ENCODE measurements around the gene TLR8. TPM values are rescaled to one million over a fixed set of nuclear protein-coding genes. Genes with fewer than 3 reads are reported as not detected.

Gene TLR8
- total and polyA plus RNA-seq, 10 of the 15 experiments (the other 5 are each of a cell fraction or from before 2014, with no cell fraction given) = 0.04 TPM; not detected in 9

GRCh38 chrX:12899506-12899905 is 6.9 kb upstream of the TLR8 start:
- RAD21 ChIA-PET (ENCODE audit: unreplicated experiment) = interaction anchor here (13.6 kb wide), 1 partner anchor 86 kb away, joined by 277 read pairs; no protein-coding TSS in a partner anchor
- no TSS peak for BruUV-seq (replicated peaks)
- TF ChIP-seq MAX (IDR thresholded peaks at IDR 0.05; ENCODE audit: low read depth, low read length) = no peak
- FAIRE-seq = no peak
- ATAC-seq = no peak
- 36% methylated on average over 7 of the region's 7 CpGs for WGBS (ENCODE audit: insufficient coverage, insufficient replicate concordance, low lambda C conversion rate, missing lambda C conversion rate)
- no peaks in the 10 kb centered on the region for H3K9me3 ChIP-seq (replicated peaks; ENCODE audit: control insufficient read depth, insufficient read depth, low read length)
- CTCF ChIA-PET = interaction anchor here (0.8 to 16.0 kb wide), 10 partner anchors 9 to 588 kb away, joined by 3 to 431 read pairs (median 12); partner anchors contain the start of gene PRPS2
- intact Hi-C loops (cut with micrococcal nuclease; ENCODE audit: unreplicated experiment) (no loop called here), in situ Hi-C loops (cut with MboI) (loop anchor here (25.0 kb wide), 1 partner anchor 1988 kb away; no protein-coding TSS in a partner anchor)
- no peak for DNase-seq (ENCODE audit: low read depth, low spot score)
- SMC1A ChIA-PET (ENCODE audit: uncharacterized antibody, unreplicated experiment) = interaction anchor here (0.7 to 15.5 kb wide), 7 partner anchors 9 to 589 kb away, joined by 3 to 349 read pairs (median 6); no protein-coding TSS in a partner anchor
- H3K27ac ChIP-seq (ENCODE audit: control insufficient read depth, insufficient read depth) = no peak overlapping the region
- H3K36me3 ChIP-seq (ENCODE audit: control insufficient read depth in 2 of 2, insufficient read depth in 2 of 2, low read length in 1 of 2) = no peaks in the 10 kb centered on the region
- H4K20me1 ChIP-seq (ENCODE audit: control insufficient read depth, insufficient read depth) = no peaks in the 10 kb centered on the region
- H3K79me2 ChIP-seq (ENCODE audit: control insufficient read depth, insufficient read depth, low read length) = no peaks in the 10 kb centered on the region
- POLR2A ChIA-PET = no interaction called here
- H2AFZ ChIP-seq (ENCODE audit: control insufficient read depth, low read depth, low read length) = no peak overlapping the region
- H3K27me3 ChIP-seq (replicated peaks in 1 of 2; ENCODE audit: control insufficient read depth in 2 of 2, insufficient read depth in 2 of 2, low read length in 1 of 2) = no peaks in the 10 kb centered on the region
- H3K4me1 ChIP-seq (ENCODE audit: control insufficient read depth, insufficient read depth, low read length) = no peaks in the 10 kb centered on the region
- no peak overlapping the region for H3K4me2 ChIP-seq (ENCODE audit: control insufficient read depth, insufficient read depth)
- no peak overlapping the region for H3K4me3 ChIP-seq
- H3K9ac ChIP-seq (ENCODE audit: control insufficient read depth, insufficient read depth, low read length) = no peak overlapping the region

- POLR2A ChIA-PET = interaction anchor here (0.6 to 0.7 kb wide), 2 partner anchors 78 to 1162 kb away, joined by 4 to 5 read pairs; no protein-coding TSS in a partner anchor
- 0% methylated on average over 10 of the region's 10 CpGs for WGBS (ENCODE audit: insufficient coverage, insufficient replicate concordance, low lambda C conversion rate, missing lambda C conversion rate)
- peak; percentile 93 for FAIRE-seq
Measured at GRCh38 chrX:12901486-12901885, 4.9 kb upstream of the TLR8 start.

More at GRCh38 chrX:12901486-12901885, 4.9 kb upstream of the TLR8 start:
- H3K4me2 ChIP-seq (ENCODE audit: control insufficient read depth, insufficient read depth) = no peak overlapping the region
- TF ChIP-seq SMC3 (IDR thresholded peaks at IDR 0.05; ENCODE audit: borderline replicate concordance, low read length) (peak; percentile 79), RAD21 (IDR thresholded peaks at IDR 0.05; ENCODE audit: insufficient read depth, low read depth, low read length) (peak; percentile 80), YBX1 (IDR thresholded peaks at IDR 0.05) (no peak), POLR2AphosphoS5 (IDR thresholded peaks at IDR 0.05; ENCODE audit: low read length) (no peak), CTCF (IDR thresholded peaks at IDR 0.05 in 2 of 3, conservative IDR thresholded peaks at IDR 0.05 in 1 of 3; ENCODE audit: control insufficient read depth in 2 of 3, extremely low read depth in 1 of 3, insufficient read depth in 1 of 3, low read depth in 3 of 3, low read length in 3 of 3) (peak; percentile 68 to 84 (median 75)), FOXM1 (IDR thresholded peaks at IDR 0.05; ENCODE audit: low read depth, low read length) (0 out of 2 replicates have a peak, but pooled peaks have one; percentile 34), BRCA1 (IDR thresholded peaks at IDR 0.05; ENCODE audit: low read depth, low read length) (no peak), RAD51 (IDR thresholded peaks at IDR 0.05) (peak; percentile 44; the same call in 1 of the 2 replicates), BHLHE40 (IDR thresholded peaks at IDR 0.05; ENCODE audit: borderline replicate concordance in 1 of 2, low read depth in 2 of 2, low read length in 1 of 2) (peak in 1 of 2 experiments; percentile 20; a peak in 1 of 4 replicates)
- CTCF ChIA-PET = interaction anchor here (0.6 to 16.0 kb wide), 29 partner anchors 8 to 1145 kb away, joined by 3 to 431 read pairs (median 6); partner anchors contain the start of gene PRPS2
- ATAC-seq = peak; percentile 93
- in situ Hi-C loops (cut with MboI) = loop anchor here (5.0 to 25.0 kb wide), 2 partner anchors 199 to 814 kb away; no protein-coding TSS in a partner anchor
- H3K4me1 ChIP-seq (ENCODE audit: control insufficient read depth, insufficient read depth, low read length) = no peaks in the 10 kb centered on the region
- no peaks in the 10 kb centered on the region for H3K36me3 ChIP-seq (ENCODE audit: control insufficient read depth in 2 of 2, insufficient read depth in 2 of 2, low read length in 1 of 2)
- H3K9ac ChIP-seq (ENCODE audit: control insufficient read depth, insufficient read depth, low read length) = no peak overlapping the region
- H3K9me3 ChIP-seq (replicated peaks; ENCODE audit: control insufficient read depth, insufficient read depth, low read length) = no peaks in the 10 kb centered on the region
- no TSS peak for BruUV-seq (replicated peaks)
- DNase-seq (ENCODE audit: low read depth, low spot score) = no peak
- H3K4me3 ChIP-seq = no peak overlapping the region
- no peaks in the 10 kb centered on the region for H3K79me2 ChIP-seq (ENCODE audit: control insufficient read depth, insufficient read depth, low read length)
- H2AFZ ChIP-seq (ENCODE audit: control insufficient read depth, low read depth, low read length) = no peak overlapping the region; the same call in none of the 2 replicates
- intact Hi-C loops (cut with micrococcal nuclease; ENCODE audit: unreplicated experiment) = loop anchor here (1.0 to 10.0 kb wide), 5 partner anchors 87 to 586 kb away; no protein-coding TSS in a partner anchor
- RAD21 ChIA-PET (ENCODE audit: unreplicated experiment) = interaction anchor here (1.3 to 13.6 kb wide), 6 partner anchors 88 to 596 kb away, joined by 4 to 277 read pairs (median 8); no protein-coding TSS in a partner anchor
- H3K27ac ChIP-seq (ENCODE audit: control insufficient read depth, insufficient read depth) = no peak overlapping the region
- SMC1A ChIA-PET (ENCODE audit: uncharacterized antibody, unreplicated experiment) = interaction anchor here (0.6 to 15.5 kb wide), 18 partner anchors 14 to 934 kb away, joined by 3 to 349 read pairs (median 4); no protein-coding TSS in a partner anchor
- H3K27me3 ChIP-seq (replicated peaks in 1 of 2; ENCODE audit: control insufficient read depth in 2 of 2, insufficient read depth in 2 of 2, low read length in 1 of 2) = no peaks in the 10 kb centered on the region
- H4K20me1 ChIP-seq (ENCODE audit: control insufficient read depth, insufficient read depth) = no peaks in the 10 kb centered on the region
